ENCODE results near the gene CSNK1D.
"Not testable (repeated sequence)": the region's sequence is repeated elsewhere in the genome, so short reads cannot be mapped to it uniquely, and the experiment has no call there.

The CSNK1D gene

DNA sequence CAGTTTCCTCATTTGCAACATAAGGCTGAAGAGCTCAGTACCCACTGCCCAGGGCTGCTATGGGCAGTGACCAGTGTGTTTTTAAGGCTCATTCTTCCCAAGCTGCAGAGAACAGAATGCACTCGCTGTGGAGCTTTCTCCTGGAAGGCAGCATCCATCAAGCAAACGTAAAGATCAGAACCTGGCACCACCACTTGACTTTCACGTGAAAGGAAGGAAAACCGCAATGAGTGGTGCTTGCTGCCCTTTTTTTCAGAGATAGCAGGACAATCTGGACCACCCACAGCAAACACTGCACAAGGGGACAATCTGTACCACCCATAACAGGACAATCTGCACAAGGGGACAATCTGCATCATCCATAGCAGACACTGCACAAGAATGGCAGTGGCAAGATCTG is 11.2 kb downstream of the CSNK1D start:
- H3K4me3 ChIP-seq (ENCODE audit: low read length) = no peak overlapping the region
- no peak for DNase-seq (ENCODE audit: low read depth, low spot score)

DNA sequence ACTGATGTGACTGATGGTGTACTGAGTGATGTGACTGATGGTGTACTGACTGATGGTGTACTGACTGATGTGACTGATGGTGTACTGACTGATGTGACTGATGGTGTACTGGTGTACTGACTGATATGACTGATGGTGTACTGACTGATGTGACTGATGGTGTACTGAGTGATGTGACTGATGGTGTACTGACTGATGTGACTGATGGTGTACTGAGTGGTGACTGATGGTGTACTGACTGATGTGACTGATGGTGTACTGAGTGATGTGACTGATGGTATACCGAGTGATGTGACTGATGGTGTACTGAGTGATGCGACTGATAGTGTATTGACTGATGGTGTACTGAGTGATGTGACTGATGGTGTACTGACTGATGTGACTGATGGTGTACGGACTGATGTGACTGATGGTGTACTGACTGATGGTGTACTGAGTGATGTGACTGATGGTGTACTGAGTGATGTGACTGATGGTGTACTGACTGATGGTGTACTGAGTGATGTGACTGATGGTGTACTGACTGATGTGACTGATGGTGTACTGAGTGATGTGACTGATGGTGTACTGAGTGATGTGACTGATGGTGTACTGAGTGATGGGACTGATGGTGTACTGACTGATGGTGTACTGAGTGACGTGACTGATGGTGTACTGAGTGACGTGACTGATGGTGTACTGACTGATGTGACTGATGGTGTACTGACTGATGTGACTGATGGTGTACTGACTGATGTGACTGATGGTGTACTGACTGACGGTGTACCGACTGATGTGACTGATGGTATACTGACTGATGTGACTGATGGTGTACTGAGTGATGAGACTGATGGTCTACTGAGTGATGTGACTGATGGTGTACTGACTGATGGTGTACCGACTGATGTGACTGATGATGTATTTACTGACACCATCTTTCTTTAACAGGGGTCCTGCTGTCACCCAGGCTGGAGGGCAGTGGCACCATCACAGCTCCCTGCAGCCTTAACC is 13.2 kb downstream of the CSNK1D start:
- not testable (repeated sequence) for H3K4me3 ChIP-seq (ENCODE audit: low read length); DNase-seq (ENCODE audit: low read depth, low spot score)

GRCh38 chr17:82258555-82258954 is 14.9 kb downstream of the CSNK1D start:
- no peak overlapping the region for H3K4me3 ChIP-seq (ENCODE audit: low read length)
- DNase-seq (ENCODE audit: low read depth, low spot score) = no peak

GRCh38 chr17:82257473-82257872 is 16.0 kb downstream of the CSNK1D start:
- no peak overlapping the region for H3K4me3 ChIP-seq (ENCODE audit: low read length)
- DNase-seq (ENCODE audit: low read depth, low spot score) = no peak

DNA sequence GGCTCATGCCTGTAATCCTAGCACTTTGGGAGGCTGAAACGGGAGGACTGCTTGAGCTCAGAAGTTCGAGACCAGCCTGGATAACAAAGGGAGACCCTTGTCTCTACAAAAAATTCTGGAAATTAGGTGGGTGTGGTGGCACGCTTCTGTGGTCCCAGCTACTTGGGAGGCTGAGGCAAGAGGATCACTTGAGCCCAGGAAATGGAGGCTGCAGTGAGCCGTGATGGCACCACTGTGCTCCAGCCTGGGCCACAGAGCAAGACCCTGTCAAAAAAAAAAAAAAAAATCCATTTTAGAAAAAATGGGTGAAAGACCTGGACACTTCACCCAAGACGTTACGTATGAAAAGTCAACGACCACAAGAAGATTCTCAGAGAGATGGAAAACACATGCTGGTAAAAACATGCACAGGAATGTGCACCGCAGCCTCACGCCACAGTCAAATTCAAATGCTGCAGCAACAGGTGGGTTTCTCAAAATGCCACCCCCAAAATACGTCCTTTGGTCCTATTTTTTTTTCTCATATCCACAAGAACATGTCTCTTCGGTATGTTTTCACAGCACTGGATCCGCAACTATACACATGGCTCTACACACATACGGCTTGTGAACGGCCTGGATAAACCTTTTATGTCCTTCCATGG is 17.1 kb downstream of the CSNK1D start:
- DNase-seq (ENCODE audit: low read depth, low spot score) = no peak
- H3K4me3 ChIP-seq (ENCODE audit: low read length) = no peak overlapping the region

DNA sequence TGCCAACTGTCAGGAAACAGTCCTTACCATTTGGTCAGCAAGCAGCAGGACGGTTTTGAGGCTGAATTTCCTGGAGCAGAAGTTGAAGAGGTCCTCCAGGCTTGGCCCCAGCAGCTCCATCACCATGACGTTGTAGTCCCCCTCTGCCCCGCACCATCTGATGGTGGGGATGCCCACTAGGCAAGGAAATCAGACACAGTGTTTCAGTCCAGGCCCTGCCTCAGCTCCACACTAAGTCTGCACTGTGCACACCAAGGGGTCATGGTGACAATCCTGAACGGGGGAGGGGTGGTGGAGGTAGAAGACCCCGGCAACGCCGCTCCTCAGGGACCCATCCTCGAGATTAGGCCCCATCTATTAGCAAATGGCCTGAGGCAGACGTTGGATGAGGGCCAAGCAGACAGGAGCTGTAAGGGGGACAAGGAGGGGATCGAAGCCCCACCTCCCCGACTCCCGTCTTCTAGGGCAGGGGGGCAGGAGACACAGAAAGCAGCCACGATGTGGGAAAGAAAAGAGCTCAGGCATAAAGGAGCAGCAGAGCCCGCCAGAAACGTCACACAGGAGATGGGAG is 18.0 kb downstream of the CSNK1D start:
- H3K4me3 ChIP-seq (ENCODE audit: low read length) = no peak overlapping the region
- DNase-seq (ENCODE audit: low read depth, low spot score) = no peak

GRCh38 chr17:82254746-82255145 is 18.8 kb downstream of the CSNK1D start:
- not testable (repeated sequence) for DNase-seq (ENCODE audit: low read depth, low spot score); H3K4me3 ChIP-seq (ENCODE audit: low read length)

GRCh38 chr17:82254096-82254495 is 19.4 kb downstream of the CSNK1D start:
- not testable (repeated sequence) for H3K4me3 ChIP-seq (ENCODE audit: low read length); DNase-seq (ENCODE audit: low read depth, low spot score)

DNA sequence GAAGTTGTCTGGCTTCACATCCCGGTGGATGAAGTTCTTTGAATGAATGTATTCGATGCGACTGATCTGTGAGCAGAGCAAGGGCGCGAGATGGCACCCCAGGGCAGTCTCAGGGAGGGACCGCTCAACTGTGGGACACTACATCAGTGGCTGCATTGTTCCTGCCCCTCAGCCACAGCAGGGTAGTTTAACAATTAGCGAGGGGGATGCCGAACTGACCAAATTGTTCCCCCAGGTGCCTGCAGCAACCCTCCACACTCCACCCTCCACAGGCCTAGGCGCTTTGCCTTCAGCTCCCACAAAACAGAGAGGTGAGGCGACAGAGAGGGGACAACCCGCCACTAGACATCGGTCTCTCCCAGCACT is 20.3 kb downstream of the CSNK1D start:
- DNase-seq (ENCODE audit: low read depth, low spot score) = no peak
- no peak overlapping the region for H3K4me3 ChIP-seq (ENCODE audit: low read length)

DNA sequence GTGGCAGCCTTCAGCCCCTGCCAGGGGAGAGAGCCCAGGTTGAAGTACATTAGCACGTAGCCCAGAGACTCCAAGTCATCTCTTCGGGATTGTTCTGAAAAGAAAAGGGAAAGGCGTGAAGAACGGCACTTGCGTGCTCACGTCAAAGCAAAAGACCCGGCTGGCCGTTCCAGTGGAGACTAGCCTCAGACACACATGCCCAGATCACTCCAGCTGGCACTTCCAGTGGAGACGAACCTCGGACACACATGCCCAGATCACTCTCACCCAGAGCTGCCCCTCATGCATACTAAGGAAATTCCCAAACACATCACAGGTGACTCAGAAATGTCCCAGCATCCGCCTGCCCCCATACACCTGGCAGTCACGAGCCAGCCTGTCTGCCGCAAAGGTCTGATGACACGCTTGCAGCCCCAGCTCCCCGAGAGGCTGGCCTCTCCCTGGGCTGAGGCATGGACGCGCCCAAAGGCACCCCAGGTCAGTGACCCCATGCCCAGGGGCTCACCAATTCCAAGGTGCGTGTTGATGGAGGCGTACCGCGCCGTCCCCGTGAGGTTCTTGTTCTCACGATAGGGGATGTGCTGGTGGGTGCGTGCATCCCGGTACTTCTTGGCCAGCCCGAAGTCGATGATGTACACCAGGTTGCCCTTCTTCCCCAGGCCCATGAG is 20.9 kb downstream of the CSNK1D start:
- no peak for DNase-seq (ENCODE audit: low read depth, low spot score)
- H3K4me3 ChIP-seq (ENCODE audit: low read length) = no peak overlapping the region

DNA sequence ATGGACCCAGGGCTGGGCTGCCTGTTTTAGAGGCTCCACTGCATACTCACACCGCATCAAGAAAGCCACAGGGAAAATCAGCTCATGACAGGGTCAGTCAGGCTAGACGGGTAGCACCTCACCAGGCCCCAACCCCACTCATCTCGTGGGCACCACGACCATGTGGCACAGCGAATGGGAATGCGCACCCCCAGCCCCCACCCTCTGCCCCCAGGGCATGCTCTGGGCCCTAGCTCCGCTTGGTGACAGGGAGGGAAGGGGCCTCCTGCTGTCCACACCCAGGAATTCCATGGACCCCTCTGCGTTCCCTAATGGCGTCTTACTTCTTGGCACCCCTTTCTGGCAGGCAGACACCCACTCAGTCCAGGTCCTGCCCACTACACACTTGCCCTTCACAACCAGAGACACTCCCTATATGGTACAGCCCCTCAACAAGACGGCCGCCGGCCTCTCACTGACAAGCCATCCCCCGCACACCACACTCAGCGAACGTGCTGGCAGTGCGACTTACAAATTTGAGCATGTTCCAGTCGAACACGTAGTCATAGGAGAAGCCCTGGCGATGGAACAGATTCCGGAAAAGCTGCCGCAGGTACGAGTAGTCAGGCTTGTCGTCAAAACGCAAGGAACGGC is 22.5 kb downstream of the CSNK1D start:
- H3K4me3 ChIP-seq (ENCODE audit: low read length) = no peak overlapping the region
- no peak for DNase-seq (ENCODE audit: low read depth, low spot score)

GRCh38 chr17:82249896-82250581 is 23.5 kb downstream of the CSNK1D start:
- no peak overlapping the region for H3K4me3 ChIP-seq (ENCODE audit: low read length)
- DNase-seq (ENCODE audit: low read depth, low spot score) = no peak

GRCh38 chr17:82248815-82249674 is 24.5 kb downstream of the CSNK1D start:
- H3K4me3 ChIP-seq (ENCODE audit: low read length) = no peak overlapping the region
- DNase-seq (ENCODE audit: low read depth, low spot score) = no peak

GRCh38 chr17:82247856-82248671 is 25.4 kb downstream of the CSNK1D start:
- DNase-seq (ENCODE audit: low read depth, low spot score) = no peak
- no peak overlapping the region for H3K4me3 ChIP-seq (ENCODE audit: low read length)

GRCh38 chr17:82247182-82247823 is 26.2 kb downstream of the CSNK1D start:
- H3K4me3 ChIP-seq (ENCODE audit: low read length) = no peak overlapping the region
- DNase-seq (ENCODE audit: low read depth, low spot score) = no peak

GRCh38 chr17:82246365-82247181 is 26.9 kb downstream of the CSNK1D start:
- no peak overlapping the region for H3K4me3 ChIP-seq (ENCODE audit: low read length)
- no peak for DNase-seq (ENCODE audit: low read depth, low spot score)
